Small intestine (tissue), 7 donors: ENCODE data around the gene HMGB1. TPM values are rescaled to one million over a fixed set of nuclear protein-coding genes. Genes with fewer than 3 reads are reported as not detected.

ENCODE experiments used
- DNase-seq, 2 donors: peaks; one replicate each; pipeline versions ENCODE4 v3.0.0 to v3.0.0-alpha.2; 2013
- FAIRE-seq: peaks from 2 replicates; lab custom pipeline; 2012; peaks lifted over from hg19 to GRCh38; lab: Jason Lieb, UNC
- H3K27ac ChIP-seq, 3 donors: one replicate each; pipeline ENCODE4 v1.5.1; 2013; ENCODE audit warnings: low read length in 2 of 3, mild to moderate bottlenecking in 2 of 3, control low read depth in 1 of 3, inconsistent platforms in 1 of 3, low read depth in 1 of 3, moderate library complexity in 1 of 3
- H3K27me3 ChIP-seq, 3 donors: one replicate each; pipeline ENCODE4 v1.6.1; 2013; ENCODE audit warnings: low read length in 3 of 3, inconsistent platforms in 1 of 3; ENCODE audit not compliant: control insufficient read depth in 3 of 3, insufficient read depth in 3 of 3
- H3K36me3 ChIP-seq, 3 donors: one replicate each; pipeline ENCODE4 v1.6.1; 2013; ENCODE audit warnings: low read length in 3 of 3, inconsistent platforms in 1 of 3, low read depth in 1 of 3, mild to moderate bottlenecking in 1 of 3, moderate library complexity in 1 of 3; ENCODE audit not compliant: control insufficient read depth in 3 of 3, insufficient read depth in 2 of 3
- H3K4me1 ChIP-seq, 3 donors: one replicate each; pipeline ENCODE4 v1.6.1; 2013; ENCODE audit warnings: low read length in 2 of 3, inconsistent platforms in 1 of 3, low read depth in 1 of 3, mild to moderate bottlenecking in 1 of 3, moderate library complexity in 1 of 3; ENCODE audit not compliant: control insufficient read depth in 3 of 3, insufficient read depth in 2 of 3
- H3K4me3 ChIP-seq, 3 donors: one replicate each; pipeline ENCODE4 v1.5.1; 2013; ENCODE audit warnings: low read length in 3 of 3, control low read depth in 1 of 3, inconsistent platforms in 1 of 3, low read depth in 1 of 3, mild to moderate bottlenecking in 1 of 3, moderate library complexity in 1 of 3
- H3K9me3 ChIP-seq, 2 donors: one replicate each; pipeline ENCODE4 v1.6.1; 2013; ENCODE audit warnings: low read depth in 1 of 2, low read length in 1 of 2; ENCODE audit not compliant: control insufficient read depth in 2 of 2, insufficient read depth in 1 of 2
- WGBS, 3 donors: extraction: QIAGEN DNeasy Blood & Tissue Kit; methylation state at CpG; one replicate each; pipeline ENCODE4 v1.1.7; 2013; 5-methylcytosine and 5-hydroxymethylcytosine counted together
- polyA plus RNA-seq, 4 donors: library from polyadenylated mRNA; stranded (reverse) in 3 of 4; unstranded in 1 of 4; fragments of 200-250 nt in 3 of 4; fragments of 120-200 nt in 1 of 4; gene quantifications; one replicate each; pipeline versions ENCODE4 v1.2.1 to v1.2.3, GENCODE V29; 2013
- donor health status: healthy with polysubstance abuse.
- donor health status: control.
- donor health status: control.
- donor health status: Bipolar disorder and iron deficiency.
- donor health status: healthy.

Gene HMGB1
- polyA plus RNA-seq, 4 donors, result 244 to 598 (median 374) TPM

GRCh38 chr13:30496147-30496546 is 30.4 kb upstream of the HMGB1 start:
- H3K9me3 ChIP-seq, result no peaks in the 10 kb centered on the region
- H3K36me3 ChIP-seq, result no peaks in the 10 kb centered on the region
- WGBS, 3 donors, result 50 to 74% (median 52%) methylated on average over 2 of the region's 2 CpGs
- H3K4me3 ChIP-seq, result no peak overlapping the region
- no peak for FAIRE-seq
- H3K4me1 ChIP-seq, result peaks cover 0 to 5% (median 0%) of the 10 kb centered on the region in 3 donors
- DNase-seq, result no peak
- H3K27ac ChIP-seq, result no peak overlapping the region
- no peaks in the 10 kb centered on the region for H3K27me3 ChIP-seq

- H3K4me1 ChIP-seq, result peaks cover 0 to 5% (median 0%) of the 10 kb centered on the region in 3 donors
- 67 to 90% (median 90%) methylated on average over 2 of the region's 2 CpGs for WGBS, 3 donors
- no peaks in the 10 kb centered on the region for H3K27me3 ChIP-seq
- H3K4me3 ChIP-seq, result no peak overlapping the region
- H3K27ac ChIP-seq, result no peak overlapping the region
- DNase-seq, result no peak
- FAIRE-seq, result no peak
- no peaks in the 10 kb centered on the region for H3K9me3 ChIP-seq
- no peaks in the 10 kb centered on the region for H3K36me3 ChIP-seq
Measured at GRCh38 chr13:30495746-30496145, 30.0 kb upstream of the HMGB1 start.

GRCh38 chr13:30493658-30494381 is 28.1 kb upstream of the HMGB1 start:
- no peak for FAIRE-seq
- peak in 1 of 2 donors; percentile 20 for DNase-seq
- Histone ChIP-seq H3K4me3 (no peak overlapping the region), H3K36me3 (no peaks in the 10 kb centered on the region), H3K27ac (no peak overlapping the region), H3K9me3 (no peaks in the 10 kb centered on the region), H3K27me3 (no peaks in the 10 kb centered on the region), H3K4me1 (peaks cover 0 to 5% (median 0%) of the 10 kb centered on the region in 3 donors)
- 77 to 81% (median 80%) methylated on average over 4 of the region's 4 CpGs for WGBS, 3 donors

- no peaks in the 10 kb centered on the region for H3K36me3 ChIP-seq
- 93 to 96% (median 93%) methylated on average over 3 of the region's 3 CpGs for WGBS, 3 donors
- no peak overlapping the region for H3K4me3 ChIP-seq
- DNase-seq (no peak), FAIRE-seq (no peak)
- H3K9me3 ChIP-seq, result no peaks in the 10 kb centered on the region
- no peaks in the 10 kb centered on the region for H3K4me1 ChIP-seq
- no peak overlapping the region for H3K27ac ChIP-seq
- H3K27me3 ChIP-seq, result no peaks in the 10 kb centered on the region
Measured at GRCh38 chr13:30487075-30487470, 21.3 kb upstream of the HMGB1 start.

GRCh38 chr13:30486230-30487074 is 20.7 kb upstream of the HMGB1 start:
- Histone ChIP-seq H3K4me3 (no peak overlapping the region), H3K36me3 (no peaks in the 10 kb centered on the region), H3K27ac (no peak overlapping the region), H3K4me1 (no peaks in the 10 kb centered on the region), H3K9me3 (no peaks in the 10 kb centered on the region), H3K27me3 (no peaks in the 10 kb centered on the region)
- FAIRE-seq, result no peak
- peak in 1 of 2 donors; percentile 49 for DNase-seq
- WGBS, 3 donors, result 60 to 80% (median 65%) methylated on average over 11 of the region's 11 CpGs

DNA sequence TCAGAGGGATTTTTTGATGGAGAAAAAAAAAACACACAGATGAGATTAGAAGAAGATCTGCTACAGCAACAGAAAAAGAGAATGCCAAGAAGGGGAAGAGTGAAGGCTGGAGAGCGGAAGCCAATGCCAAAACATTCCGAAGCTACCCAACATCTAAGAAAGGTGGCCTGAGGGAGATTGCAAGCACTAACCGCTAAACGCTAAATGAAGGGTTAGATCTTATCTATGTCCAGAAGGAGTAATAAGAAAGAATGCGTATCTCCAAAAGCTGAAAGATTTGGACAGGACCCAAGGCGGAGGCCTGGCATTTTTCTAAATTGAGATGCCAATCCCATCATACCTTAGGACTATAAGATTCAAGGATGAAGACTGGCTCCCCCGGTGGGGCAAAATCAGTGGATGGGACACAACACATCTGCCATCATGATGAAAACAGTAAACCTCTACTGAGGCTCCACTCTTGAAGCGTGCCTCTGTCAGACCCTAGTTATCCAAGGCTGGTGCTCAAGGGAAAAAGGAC is 15.6 kb upstream of the HMGB1 start:
- no peak overlapping the region for H3K4me3 ChIP-seq
- DNase-seq (no peak), FAIRE-seq (no peak)
- no peak overlapping the region for H3K27ac ChIP-seq
- H3K9me3 ChIP-seq, result no peaks in the 10 kb centered on the region
- peaks cover 0 to 15% (median 2%) of the 10 kb centered on the region in 3 donors for H3K4me1 ChIP-seq
- no peaks in the 10 kb centered on the region for H3K36me3 ChIP-seq
- H3K27me3 ChIP-seq, result no peaks in the 10 kb centered on the region
- WGBS, 3 donors, result 94 to 98% (median 95%) methylated on average over 8 of the region's 8 CpGs

DNA sequence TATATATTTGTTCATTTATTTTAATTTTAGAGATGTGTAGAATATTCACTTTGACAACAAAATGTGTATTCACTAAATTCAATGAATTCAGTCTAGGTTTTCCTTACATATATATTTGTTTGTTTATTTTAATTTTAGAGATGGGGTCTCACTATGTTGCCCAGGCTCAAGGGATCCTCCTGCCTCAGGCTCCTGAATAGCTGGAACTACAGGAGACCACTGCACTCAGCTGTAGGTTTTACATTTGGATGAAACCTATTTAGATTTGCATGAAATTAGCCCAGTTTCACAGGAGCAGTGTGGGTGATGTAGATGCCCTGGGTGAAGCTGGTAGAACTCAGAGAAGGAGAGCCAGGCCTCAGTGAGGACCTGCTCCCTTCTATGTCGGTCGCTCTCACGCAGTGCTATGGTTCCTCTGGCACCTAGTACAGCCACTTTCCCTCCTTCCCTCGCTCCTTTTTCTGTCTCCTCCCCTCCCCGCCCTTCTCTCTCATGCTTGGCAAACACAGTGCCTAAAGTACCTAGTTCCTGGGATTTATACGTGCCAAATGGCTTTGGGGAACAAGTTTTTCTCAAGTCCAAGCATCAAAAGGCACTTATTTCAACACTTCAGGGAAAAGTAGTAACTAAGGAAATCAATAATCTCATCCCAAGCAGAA is 14.7 kb upstream of the HMGB1 start:
- no peaks in the 10 kb centered on the region for H3K36me3 ChIP-seq
- 61 to 74% (median 66%) methylated on average over 6 of the region's 6 CpGs for WGBS, 3 donors
- no peak overlapping the region for H3K4me3 ChIP-seq
- peak overlapping the region in 1 of 3 donors; percentile 45 for H3K27ac ChIP-seq
- DNase-seq (no peak), FAIRE-seq (no peak)
- H3K4me1 ChIP-seq, result peaks cover 0 to 15% (median 2%) of the 10 kb centered on the region in 3 donors
- H3K9me3 ChIP-seq, result no peaks in the 10 kb centered on the region
- H3K27me3 ChIP-seq, result no peaks in the 10 kb centered on the region

DNA sequence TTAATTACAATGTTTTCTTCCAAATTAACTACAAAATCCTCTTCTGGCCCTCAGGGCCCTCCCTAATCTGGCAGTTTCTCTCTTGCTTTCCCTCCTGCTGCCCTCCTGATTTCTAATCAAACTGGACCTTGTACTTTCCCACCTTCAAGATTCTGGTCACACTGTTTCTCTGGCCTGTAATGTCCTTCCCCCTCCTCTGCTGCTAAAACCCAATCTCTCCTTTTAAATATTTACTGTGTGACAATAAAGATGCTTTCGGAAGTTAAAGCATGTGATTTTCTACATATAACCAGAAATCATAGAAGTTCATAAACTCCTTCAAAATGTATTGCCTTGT is 14.1 kb upstream of the HMGB1 start:
- Histone ChIP-seq H3K27me3 (no peaks in the 10 kb centered on the region), H3K4me3 (no peak overlapping the region), H3K9me3 (no peaks in the 10 kb centered on the region), H3K27ac (peak overlapping the region in 1 of 3 donors; percentile 82), H3K36me3 (no peaks in the 10 kb centered on the region), H3K4me1 (peaks cover 0 to 15% (median 2%) of the 10 kb centered on the region in 3 donors)
- DNase-seq (peak in 1 of 2 donors; percentile 69), FAIRE-seq (no peak)
- 63 to 92% (median 77%) methylated on average over 1 of the region's 1 CpG for WGBS, 3 donors
